Measurements from ENCODE around the gene ASIC4.
A peak's percentile ranks its signal among the peaks of the same experiment; 100 is the strongest.

ASIC4 gene

GRCh38 chr2:219482674-219483405, 31.4 kb upstream of the ASIC4 start:
- DNase-seq, result no peak

- DNase-seq, result no peak
These were observed 30.6 kb upstream of the ASIC4 start for GRCh38 chr2:219483451-219484342.

GRCh38 chr2:219484343-219485200, 29.7 kb upstream of the ASIC4 start:
- no peak for DNase-seq

GRCh38 chr2:219485201-219485580, 29.1 kb upstream of the ASIC4 start:
- no peak for DNase-seq

GRCh38 chr2:219486380-219486959, 27.8 kb upstream of the ASIC4 start:
- DNase-seq, result no peak

- no peak for DNase-seq
These were observed 26.0 kb upstream of the ASIC4 start for GRCh38 chr2:219488149-219488843.

- DNase-seq, result no peak
These were observed 25.5 kb upstream of the ASIC4 start for GRCh38 chr2:219488844-219489194.

GRCh38 chr2:219489315-219489714, 25.0 kb upstream of the ASIC4 start:
- no peak for DNase-seq

GRCh38 chr2:219490186-219490585, 24.1 kb upstream of the ASIC4 start:
- DNase-seq, result no peak

GRCh38 chr2:219490600-219491130, 23.6 kb upstream of the ASIC4 start:
- no peak for DNase-seq

- DNase-seq, result no peak
These were observed 22.9 kb upstream of the ASIC4 start for GRCh38 chr2:219491278-219491963.

GRCh38 chr2:219492575-219492974, 21.7 kb upstream of the ASIC4 start:
- DNase-seq, result no peak

- no peak for DNase-seq
These were observed 21.2 kb upstream of the ASIC4 start for GRCh38 chr2:219493086-219493485.

- no peak for DNase-seq
These were observed 19.2 kb upstream of the ASIC4 start for GRCh38 chr2:219494952-219495530.

- no peak for DNase-seq
These were observed 18.7 kb upstream of the ASIC4 start for GRCh38 chr2:219495531-219496122.

- DNase-seq, result no peak
These were observed 17.9 kb upstream of the ASIC4 start for GRCh38 chr2:219496247-219496824.

GRCh38 chr2:219496825-219497494, 17.3 kb upstream of the ASIC4 start:
- DNase-seq, result no peak

- DNase-seq, result peak; percentile 36
These were observed 16.6 kb upstream of the ASIC4 start for GRCh38 chr2:219497495-219498279.
